Measurements from ENCODE around the gene MEN1.

DNA sequence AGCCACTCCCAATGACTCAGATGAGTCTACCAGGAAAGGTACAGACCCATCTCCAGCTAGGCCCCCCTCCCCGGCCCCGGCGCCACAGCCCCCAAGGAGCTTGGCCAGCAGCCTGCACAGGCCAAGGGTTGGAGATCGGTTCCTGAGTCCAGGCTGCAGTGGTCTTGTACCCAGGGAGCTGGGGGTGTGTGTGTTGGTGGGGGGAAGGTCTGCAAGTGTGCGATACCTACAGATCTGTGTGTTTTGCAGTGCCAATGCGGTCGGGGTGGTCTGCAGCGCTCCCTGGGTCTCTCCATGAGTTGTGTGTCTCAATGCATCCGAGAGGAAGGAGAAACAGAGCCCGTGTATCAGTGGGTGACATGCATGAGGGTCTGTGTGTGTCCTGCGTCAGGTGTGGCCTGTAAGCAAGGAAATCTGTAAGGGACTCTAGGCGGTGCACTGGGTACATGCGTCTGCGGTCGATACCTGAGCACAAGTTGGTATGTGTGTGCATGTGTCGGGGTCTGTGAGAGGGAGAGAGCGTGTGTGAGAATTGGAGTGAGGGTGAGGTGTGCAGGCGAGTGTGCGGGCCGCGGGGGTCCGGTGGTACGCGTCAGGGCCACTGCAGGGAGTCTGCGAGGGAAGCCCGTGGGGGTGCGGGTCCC is 33.5 kb upstream of the MEN1 start:
- TF ChIP-seq CTCF (IDR thresholded peaks at IDR 0.05) = no peak
- TF ChIP-seq ZFX (IDR thresholded peaks at IDR 0.05; ENCODE audit: borderline replicate concordance) = no peak
